A549 (cell line): ENCODE results near the gene RENBP. TPM values are rescaled to one million over a fixed set of nuclear protein-coding genes. Genes with fewer than 3 reads are reported as not detected.

Source experiments
- ATAC-seq, 2 experiments: fragments of 200-7000 bp in 1 of 2; fragments of >200 bp in 1 of 2; cut with Nextera tagmentation in 1 of 2; cut with Tn5 transposase in 1 of 2; 3 replicates each; pipeline versions ENCODE4 v1.8.0 to v1.9.1; 2018 to 2020; ENCODE audit warnings: mild to moderate bottlenecking in 1 of 2, moderate library complexity in 1 of 2
- CTCF ChIA-PET: fragments of 300-600 bp; sonication (Branson Sonifier 250); formaldehyde crosslinking; extraction: SDS; loops from one replicate; lab custom pipeline; 2021; ENCODE audit warnings: antibody characterized with exemption, inconsistent platforms; lab: Yijun Ruan, JAX
- POLR2A ChIA-PET: fragments of 350-600 bp; formaldehyde crosslinking; extraction: SDS; loops from one replicate; lab custom pipeline; 2021; ENCODE audit warnings: antibody characterized with exemption, inconsistent platforms; lab: Yijun Ruan, JAX
- DNase-seq, 2 experiments: peaks; one replicate each; pipeline versions ENCODE4 v3.0.0 to v3.0.0-alpha.2; 2011 to 2016; ENCODE audit warnings: low read depth in 1 of 2, low spot score in 1 of 2
- FAIRE-seq: peaks from 2 replicates; lab custom pipeline; 2011; peaks lifted over from hg19 to GRCh38; lab: Jason Lieb, UNC
- H3K27ac ChIP-seq, 2 experiments: fragments of >200 bp; sonication (Bioruptor Twin); formaldehyde crosslinking; 3 replicates each; pipeline ENCODE4 v1.5.1; 2016 to 2017
- H3K4me1 ChIP-seq: fragments of >200 bp; sonication (Bioruptor Twin); formaldehyde crosslinking; 3 replicates; pipeline ENCODE4 v1.6.1; 2016
- H3K4me2 ChIP-seq: fragments of >200 bp; sonication (Bioruptor Twin); formaldehyde crosslinking; 3 replicates; pipeline ENCODE4 v1.6.1; 2016
- H3K4me3 ChIP-seq: fragments of >200 bp; sonication (Bioruptor Twin); formaldehyde crosslinking; 3 replicates; pipeline ENCODE4 v1.5.1; 2016
- H3K9me3 ChIP-seq: fragments of >200 bp; sonication (Bioruptor Twin); formaldehyde crosslinking; 3 replicates; pipeline ENCODE4 v1.6.1; 2016
- ATOH8 ChIP-seq: fragments of 250-450 bp; sonication (Bioruptor Pico); IDR thresholded peaks from 2 replicates; pipeline ENCODE4 v1.5.0; 2020; ENCODE audit warnings: low read depth, mild to moderate bottlenecking, moderate library complexity
- CBX8 ChIP-seq: fragments of 200-600 bp; sonication (generic); IDR thresholded peaks from 2 replicates; pipeline ENCODE4 v1.6.1; 2016
- CEBPB ChIP-seq, 2 experiments: fragments of >200 bp in 1 of 2; sonication (Bioruptor Twin) in 1 of 2; formaldehyde crosslinking in 1 of 2; IDR thresholded peaks; 2 replicates each; pipeline ENCODE4 v1.6.1; 2012 to 2016
- CTCF ChIP-seq: fragments of >200 bp; sonication (Bioruptor Twin); formaldehyde crosslinking; IDR thresholded peaks from 3 replicates; pipeline ENCODE4 v1.5.1; 2016
- EHF ChIP-seq: fragments of 250-450 bp; sonication (Bioruptor Pico); IDR thresholded peaks from 2 replicates; pipeline ENCODE4 v1.5.0; 2020; ENCODE audit warnings: mild to moderate bottlenecking
- FOSB ChIP-seq: fragments of 250-450 bp; sonication (Bioruptor Pico); IDR thresholded peaks from 2 replicates; pipeline ENCODE4 v1.5.0; 2020; ENCODE audit warnings: mild to moderate bottlenecking, moderate library complexity
- FOXS1 ChIP-seq: fragments of 250-450 bp; sonication (Bioruptor Pico); IDR thresholded peaks from 2 replicates; pipeline ENCODE4 v1.5.0; 2020; ENCODE audit warnings: mild to moderate bottlenecking, moderate library complexity
- GATA3 ChIP-seq: IDR thresholded peaks from 2 replicates; pipeline ENCODE4 v1.6.1; 2012; ENCODE audit warnings: borderline replicate concordance
- HDAC2 ChIP-seq: fragments of 200-600 bp; sonication (generic); IDR thresholded peaks from 2 replicates; pipeline ENCODE4 v1.6.1; 2016
- HEYL ChIP-seq: fragments of 250-450 bp; sonication (Bioruptor Pico); IDR thresholded peaks from 2 replicates; pipeline ENCODE4 v1.8.0; 2021; ENCODE audit warnings: mild to moderate bottlenecking, moderate library complexity
- HOXA7 ChIP-seq: fragments of 250-450 bp; sonication (Bioruptor Pico); IDR thresholded peaks from 2 replicates; pipeline ENCODE4 v1.5.0; 2020; ENCODE audit warnings: mild to moderate bottlenecking, moderate library complexity
- HOXB13 ChIP-seq: fragments of 250-450 bp; sonication (Bioruptor Pico); IDR thresholded peaks from 2 replicates; pipeline ENCODE4 v1.5.0; 2020; ENCODE audit warnings: low read depth, mild to moderate bottlenecking, moderate library complexity
- JUN ChIP-seq, 2 experiments: fragments of >200 bp; sonication (Bioruptor Twin); formaldehyde crosslinking; IDR thresholded peaks; 2 replicates in 1 of 2; 3 replicates in 1 of 2; pipeline ENCODE4 v1.6.1; 2016 to 2017
- JUNB ChIP-seq: fragments of >200 bp; sonication (Bioruptor Twin); formaldehyde crosslinking; IDR thresholded peaks from 2 replicates; pipeline ENCODE4 v1.6.1; 2016
- KDM1A ChIP-seq: fragments of 200-600 bp; sonication (generic); IDR thresholded peaks from 2 replicates; pipeline ENCODE4 v1.6.1; 2016; ENCODE audit warnings: low read depth, mild to moderate bottlenecking
- KDM5A ChIP-seq: fragments of 200-600 bp; sonication (generic); IDR thresholded peaks from 2 replicates; pipeline ENCODE4 v1.6.1; 2016; ENCODE audit warnings: antibody characterized with exemption, mild to moderate bottlenecking
- MAFK ChIP-seq: fragments of 450-650 bp; IDR thresholded peaks from 2 replicates; pipeline ENCODE4 v1.6.1; 2014; ENCODE audit not compliant: partially characterized antibody
- MAZ ChIP-seq: fragments of 150-350 bp; IDR thresholded peaks from 2 replicates; pipeline ENCODE4 v1.6.1; 2014; ENCODE audit warnings: antibody characterized with exemption, low read depth, low read length, borderline replicate concordance
- MYC ChIP-seq: IDR thresholded peaks from 2 replicates; pipeline ENCODE4 v1.6.1; 2012; ENCODE audit warnings: mild to moderate bottlenecking, inconsistent platforms, low read length, improper control_type of control experiment, borderline replicate concordance
- NFE2L2 ChIP-seq: fragments of 150-350 bp; conservative IDR thresholded peaks from 2 replicates; pipeline ENCODE4 v1.6.1; 2014; ENCODE audit warnings: low read length
- NPAS2 ChIP-seq: fragments of 250-450 bp; sonication (Bioruptor Pico); IDR thresholded peaks from 2 replicates; pipeline ENCODE4 v1.8.0; 2022; ENCODE audit warnings: mild to moderate bottlenecking, moderate library complexity, borderline replicate concordance
- PHF8 ChIP-seq: fragments of 200-600 bp; sonication (generic); IDR thresholded peaks from 2 replicates; pipeline ENCODE4 v1.6.1; 2016; ENCODE audit warnings: low read depth, mild to moderate bottlenecking, antibody characterized with exemption, moderate library complexity, borderline replicate concordance
- POLR2AphosphoS2 ChIP-seq: conservative IDR thresholded peaks from 2 replicates; pipeline ENCODE4 v1.6.1; 2012; ENCODE audit warnings: low read length, improper control_type of control experiment, inconsistent platforms
- RAD21 ChIP-seq, 2 experiments: fragments of >200 bp in 1 of 2; sonication (Bioruptor Twin) in 1 of 2; formaldehyde crosslinking in 1 of 2; IDR thresholded peaks in 1 of 2; conservative IDR thresholded peaks in 1 of 2; 2 replicates in 1 of 2; 3 replicates in 1 of 2; pipeline ENCODE4 v1.6.1; 2012 to 2018; ENCODE audit warnings: inconsistent platforms in 1 of 2
- RARB ChIP-seq: fragments of 250-450 bp; sonication (Bioruptor Pico); IDR thresholded peaks from 2 replicates; pipeline ENCODE4 v1.8.0; 2021; ENCODE audit warnings: mild to moderate bottlenecking, moderate library complexity
- RCOR1 ChIP-seq: fragments of 150-350 bp; IDR thresholded peaks from 2 replicates; pipeline ENCODE4 v1.6.1; 2014; ENCODE audit warnings: antibody characterized with exemption, low read length, low read depth
- RFX5 ChIP-seq: fragments of 450-650 bp; IDR thresholded peaks from 2 replicates; pipeline ENCODE4 v1.7.1; 2014; ENCODE audit warnings: antibody characterized with exemption, mild to moderate bottlenecking, moderate library complexity
- RNF2 ChIP-seq: fragments of 200-600 bp; sonication (generic); IDR thresholded peaks from 2 replicates; pipeline ENCODE4 v1.6.1; 2016; ENCODE audit warnings: low read depth, mild to moderate bottlenecking, antibody characterized with exemption, moderate library complexity, borderline replicate concordance
- SMC3 ChIP-seq: fragments of >200 bp; sonication (Bioruptor Twin); formaldehyde crosslinking; IDR thresholded peaks from 3 replicates; pipeline ENCODE4 v1.6.1; 2018; ENCODE audit warnings: inconsistent platforms
- SREBF2 ChIP-seq: fragments of 450-650 bp; IDR thresholded peaks from 2 replicates; pipeline ENCODE4 v1.6.1; 2014; ENCODE audit warnings: mild to moderate bottlenecking, moderate library complexity
- TFCP2L1 ChIP-seq: fragments of 250-450 bp; sonication (Bioruptor Pico); IDR thresholded peaks from 2 replicates; pipeline ENCODE4 v1.5.0; 2021; ENCODE audit warnings: mild to moderate bottlenecking
- ZC3H11A ChIP-seq: fragments of 450-650 bp; IDR thresholded peaks from 2 replicates; pipeline ENCODE4 v1.6.1; 2014; ENCODE audit warnings: antibody characterized with exemption, mild to moderate bottlenecking
- ZFP36 ChIP-seq: fragments of 450-650 bp; IDR thresholded peaks from 2 replicates; pipeline ENCODE4 v1.6.1; 2014; ENCODE audit warnings: borderline replicate concordance; ENCODE audit not compliant: partially characterized antibody
- ZSCAN20 ChIP-seq: fragments of 250-450 bp; sonication (Bioruptor Pico); IDR thresholded peaks from 2 replicates; pipeline ENCODE4 v1.8.0; 2022; ENCODE audit warnings: mild to moderate bottlenecking, moderate library complexity
- WGBS: methylation state at CpG from one replicate; pipeline ENCODE4 v1.1.6; 2017; ENCODE audit errors: missing lambda C conversion rate; 5-methylcytosine and 5-hydroxymethylcytosine counted together
- polyA plus RNA-seq, 4 experiments: library from polyadenylated mRNA; depleted of rRNA in 3 of 4; stranded (reverse); fragments of >200 nt; fragmentation: RNase III in 1 of 4; extraction: RNeasy Plus Mini Kit Qiagen cat#74134 plus additional on column Dnase treatment in 1 of 4; gene quantifications; 2 replicates in 3 of 4; 3 replicates in 1 of 4; pipeline ENCODE4 v1.2.3, GENCODE V29; 2011 to 2017
- TF ChIP-seq, protein P1 (sequence below): IDR thresholded peaks from 2 replicates; pipeline ENCODE4 v1.6.1; 2012

The RENBP gene
- polyA plus RNA-seq, 2 of the 4 experiments (the other 2 are of a cell fraction) = not detected

DNA sequence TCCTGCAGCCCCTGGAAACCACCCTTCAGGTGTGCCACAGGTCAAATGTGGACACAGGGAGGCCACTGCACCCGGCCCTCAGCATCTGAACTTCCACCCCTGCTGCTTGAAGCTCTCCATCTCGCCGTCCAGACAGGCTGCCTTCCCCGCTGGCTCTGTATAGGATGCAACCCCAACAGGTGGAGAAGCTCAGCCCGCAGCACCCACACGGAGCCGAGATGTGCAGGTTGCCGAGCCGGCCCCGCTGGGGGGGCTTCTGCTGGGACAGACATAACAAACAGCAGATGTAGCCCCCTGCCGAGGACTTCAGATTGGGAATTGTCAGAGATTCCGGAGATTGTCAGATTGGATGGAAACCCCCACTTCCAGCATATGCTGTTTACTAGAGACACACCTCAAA lies 48.6 kb upstream of the RENBP start:
- Histone ChIP-seq H3K4me3 (no peak overlapping the region), H3K4me1 (no peaks in the 10 kb centered on the region), H3K27ac (no peak overlapping the region), H3K9me3 (no peaks in the 10 kb centered on the region), H3K4me2 (no peak overlapping the region)
- no peak for ATAC-seq
- FAIRE-seq = no peak
- no peak for TF ChIP-seq MYC
- no peak for TF ChIP-seq MAZ
- TF ChIP-seq CBX8 = no peak
- TF ChIP-seq ATOH8 = no peak
- no peak for TF ChIP-seq RNF2
- TF ChIP-seq FOSB (CRISPR knock-in tag) = no peak
- TF ChIP-seq HOXB13 (CRISPR knock-in tag) = no peak
- TF ChIP-seq, protein P1, sequence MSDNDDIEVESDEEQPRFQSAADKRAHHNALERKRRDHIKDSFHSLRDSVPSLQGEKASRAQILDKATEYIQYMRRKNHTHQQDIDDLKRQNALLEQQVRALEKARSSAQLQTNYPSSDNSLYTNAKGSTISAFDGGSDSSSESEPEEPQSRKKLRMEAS = no peak
- no peak for TF ChIP-seq RCOR1
- TF ChIP-seq SREBF2 = no peak
- TF ChIP-seq KDM1A = no peak
- TF ChIP-seq ZSCAN20 (CRISPR knock-in tag) = no peak
- TF ChIP-seq FOXS1 = no peak
- TF ChIP-seq JUNB = no peak
- no peak for TF ChIP-seq NPAS2 (CRISPR knock-in tag)
- TF ChIP-seq EHF (CRISPR knock-in tag) = no peak
- no peak for TF ChIP-seq JUN (IDR thresholded peaks at IDR 0.05)
- no peak for TF ChIP-seq RARB (CRISPR knock-in tag)
- TF ChIP-seq RAD21 (conservative IDR thresholded peaks at IDR 0.05 in 1 of 2, IDR thresholded peaks at IDR 0.05 in 1 of 2) = no peak
- no peak for TF ChIP-seq HOXA7
- WGBS = 67% methylated on average over 5 of the region's 12 CpGs
- DNase-seq = no peak
- CTCF ChIA-PET = interaction anchor here (1.0 to 1.6 kb wide), 2 partner anchors 19 to 21 kb away, joined by 3 to 5 read pairs; no protein-coding TSS in a partner anchor
- POLR2A ChIA-PET = no interaction called here

DNA sequence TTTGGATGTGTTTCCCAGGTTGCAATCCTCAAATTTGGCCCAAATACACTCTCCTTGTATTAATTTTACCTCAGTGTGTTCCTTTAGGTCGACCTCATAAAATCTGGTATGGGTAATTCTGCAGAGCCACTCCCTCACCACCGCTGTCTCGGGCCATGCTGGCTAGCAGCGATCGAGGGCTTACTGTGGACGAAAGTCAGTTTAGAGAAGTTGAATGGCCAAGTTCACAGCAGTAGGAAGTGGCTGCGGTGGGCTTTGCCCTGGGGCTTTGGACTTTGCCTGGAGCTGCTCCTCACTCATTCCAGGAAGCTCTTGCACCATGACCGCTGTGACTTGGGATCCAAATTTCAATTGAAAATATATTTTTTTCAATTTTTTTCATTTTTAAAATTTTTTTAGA lies 47.7 kb upstream of the RENBP start:
- TF ChIP-seq FOSB (CRISPR knock-in tag) = no peak
- TF ChIP-seq HEYL = no peak
- TF ChIP-seq HDAC2 = no peak
- no peak for TF ChIP-seq GATA3
- TF ChIP-seq TFCP2L1 = no peak
- no peak for TF ChIP-seq ZFP36
- ATAC-seq (no peak), DNase-seq (no peak), FAIRE-seq (no peak)
- Histone ChIP-seq H3K27ac (no peak overlapping the region), H3K4me1 (no peaks in the 10 kb centered on the region), H3K4me2 (no peak overlapping the region), H3K4me3 (no peak overlapping the region), H3K9me3 (no peaks in the 10 kb centered on the region)
- ChIA-PET CTCF (interaction anchor here (1.6 kb wide), 1 partner anchor 22 kb away, joined by 5 read pairs; no protein-coding TSS in a partner anchor), POLR2A (no interaction called here)
- WGBS = 78% methylated on average over 8 of the region's 8 CpGs

GRCh38 chrX:153991013-153991580 lies 46.7 kb upstream of the RENBP start:
- Histone ChIP-seq H3K4me2 (no peak overlapping the region), H3K4me3 (no peak overlapping the region), H3K9me3 (no peaks in the 10 kb centered on the region), H3K4me1 (no peaks in the 10 kb centered on the region), H3K27ac (no peak overlapping the region)
- WGBS = 100% methylated on average over 3 of the region's 3 CpGs
- ChIA-PET CTCF (interaction anchor here (1.3 kb wide), 1 partner anchor 22 kb away, joined by 8 read pairs; no protein-coding TSS in a partner anchor), POLR2A (no interaction called here)
- no peak for DNase-seq
- ATAC-seq = no peak
- no peak for FAIRE-seq
- TF ChIP-seq MAFK (no peak), CEBPB (IDR thresholded peaks at IDR 0.05) (no peak), KDM5A (no peak), HDAC2 (no peak), KDM1A (no peak), RCOR1 (no peak), NFE2L2 (no peak), ZSCAN20 (CRISPR knock-in tag) (no peak), FOXS1 (no peak), RNF2 (no peak), HOXA7 (no peak), SMC3 (no peak), RFX5 (no peak), HEYL (no peak), PHF8 (no peak), CTCF (no peak), POLR2AphosphoS2 (no peak), ZC3H11A (no peak)
- TF ChIP-seq, protein P1 = no peak
